K562 (cell line): ENCODE measurements around the gene HPSE2. TPM values are rescaled to one million over a fixed set of nuclear protein-coding genes. Genes with fewer than 3 reads are reported as not detected.
A peak's percentile ranks its signal among the peaks of the same experiment; 100 is the strongest.

Source experiments
- ATAC-seq: fragments of 200-7000 bp; cut with Tn5 transposase; 3 replicates; pipeline ENCODE4 v1.9.1; 2020; ENCODE audit warnings: moderate library complexity
- BruUV-seq: library from RNA; stranded (reverse); fragments of 400-500 nt; replicated peaks from 2 replicates; lab custom pipeline; 2021; lab: Mats Ljungman, UMichigan
- CTCF ChIA-PET: fragments of 300-600 bp; formaldehyde crosslinking; extraction: SDS; loops from one replicate; lab custom pipeline; 2021; ENCODE audit warnings: low intra/inter-chr PET ratio; lab: Yijun Ruan, JAX
- POLR2A ChIA-PET: fragments of 300-600, 350-650 bp; sonication (Branson Sonifier 250); formaldehyde crosslinking; extraction: SDS; loops from one replicate; lab custom pipeline; 2021; ENCODE audit warnings: antibody characterized with exemption, inconsistent platforms; lab: Yijun Ruan, JAX
- DNase-seq, 4 experiments: peaks; one replicate each; pipeline versions ENCODE4 v3.0.0 to v3.0.0-alpha.2; 2011 to 2018; ENCODE audit warnings: low spot score in 3 of 4, mixed read lengths in 3 of 4; ENCODE audit errors: extremely low read depth in 1 of 4
- FAIRE-seq: peaks from 2 replicates; lab custom pipeline; 2011; peaks lifted over from hg19 to GRCh38; lab: Jason Lieb, UNC
- H2AFZ ChIP-seq: 2 replicates; pipeline ENCODE4 v1.6.0; 2011; ENCODE audit warnings: low read depth, low read length, control low read depth, inconsistent platforms
- H3K27ac ChIP-seq: fragments of 200-600 bp; 3 replicates; pipeline ENCODE4 v1.8.0; 2011; ENCODE audit warnings: low read depth, mild to moderate bottlenecking, control low read depth, inconsistent platforms, low read length, moderate library complexity, mixed read lengths; ENCODE audit errors: extremely low read depth
- H3K27me3 ChIP-seq, 2 experiments: fragments of 300-600 bp in 1 of 2; 2 replicates in 1 of 2; 3 replicates in 1 of 2; pipeline versions ENCODE4 v1.6.0 to v1.8.0; 2011; ENCODE audit warnings: inconsistent platforms in 2 of 2, low read length in 2 of 2, mild to moderate bottlenecking in 1 of 2, mixed read lengths in 1 of 2, moderate library complexity in 1 of 2; ENCODE audit not compliant: control insufficient read depth in 2 of 2, insufficient read depth in 2 of 2
- H3K36me3 ChIP-seq: fragments of 300-600 bp; 3 replicates; pipeline ENCODE4 v1.8.0; 2011; ENCODE audit warnings: mild to moderate bottlenecking, low read length, inconsistent platforms; ENCODE audit not compliant: control insufficient read depth, insufficient read depth
- H3K4me1 ChIP-seq, 2 experiments: fragments of 200-600 bp in 1 of 2; replicated peaks in 1 of 2; 2 replicates in 1 of 2; 3 replicates in 1 of 2; pipeline versions ENCODE4 v1.5.1 to v1.8.0; 2011; ENCODE audit warnings: inconsistent platforms in 2 of 2, low read length in 2 of 2, mild to moderate bottlenecking in 1 of 2, mixed read lengths in 1 of 2, moderate library complexity in 1 of 2; ENCODE audit not compliant: control insufficient read depth in 2 of 2, insufficient read depth in 2 of 2
- H3K4me2 ChIP-seq: 2 replicates; pipeline ENCODE4 v1.6.1; 2011; ENCODE audit warnings: low read length, control low read depth, inconsistent platforms, mixed read lengths; ENCODE audit not compliant: insufficient read depth
- H3K4me3 ChIP-seq: fragments of 200-600 bp; sonication (generic), shearing (Covaris generic); 2 replicates; pipeline ENCODE4 v1.5.1; 2016; ENCODE audit warnings: control low read depth, inconsistent platforms
- H3K79me2 ChIP-seq: fragments of 200-600 bp; 3 replicates; pipeline ENCODE4 v1.8.0; 2011; ENCODE audit warnings: low read length, inconsistent platforms; ENCODE audit not compliant: control insufficient read depth, insufficient read depth
- H3K9ac ChIP-seq, 2 experiments: 2 replicates each; pipeline versions ENCODE4 v1.6.0 to v1.6.1; 2011; ENCODE audit warnings: low read depth in 2 of 2, low read length in 2 of 2, control low read depth in 1 of 2, inconsistent platforms in 1 of 2, mild to moderate bottlenecking in 1 of 2, mixed read lengths in 1 of 2; ENCODE audit not compliant: insufficient read depth in 1 of 2
- H3K9me1 ChIP-seq: one replicate; pipeline ENCODE4 v1.6.0; 2011; ENCODE audit warnings: inconsistent platforms, mild to moderate bottlenecking, low read length, moderate library complexity; ENCODE audit not compliant: control insufficient read depth, insufficient read depth
- H3K9me3 ChIP-seq: replicated peaks from 2 replicates; pipeline ENCODE4 v1.5.1; 2011; ENCODE audit warnings: low read depth, low read length, inconsistent platforms; ENCODE audit not compliant: control insufficient read depth, insufficient read depth
- H4K20me1 ChIP-seq: replicated peaks from 2 replicates; pipeline ENCODE4 v1.6.1; 2011; ENCODE audit warnings: low read length, inconsistent platforms, mixed read lengths; ENCODE audit not compliant: control insufficient read depth, insufficient read depth
- COPS2 ChIP-seq: fragments of 450-650 bp; conservative IDR thresholded peaks from 2 replicates; pipeline ENCODE4 v1.6.1; 2016; ENCODE audit warnings: mild to moderate bottlenecking, moderate library complexity
- CREB3 ChIP-seq: fragments of 450-650 bp; conservative IDR thresholded peaks from 2 replicates; pipeline ENCODE4 v1.6.1; 2016; ENCODE audit warnings: missing genetic modification characterization, low read depth, mild to moderate bottlenecking, missing compliant biosample characterization, moderate library complexity
- KDM1A ChIP-seq, 2 experiments: fragments of 450-650 bp; IDR thresholded peaks; 2 replicates each; pipeline ENCODE4 v1.6.1; 2016; ENCODE audit warnings: mild to moderate bottlenecking in 2 of 2
- SMAD4 ChIP-seq: fragments of 250-450 bp; sonication (Bioruptor Pico); conservative IDR thresholded peaks from 2 replicates; pipeline ENCODE4 v1.8.0; 2021; ENCODE audit warnings: inconsistent platforms, mild to moderate bottlenecking, moderate library complexity
- TGIF2 ChIP-seq: sonication (generic); formaldehyde crosslinking; IDR thresholded peaks from 2 replicates; pipeline ENCODE4 v1.8.1; 2022; ENCODE audit warnings: mild to moderate bottlenecking, missing genetic modification reagents, moderate library complexity
- ZC3H11A ChIP-seq: IDR thresholded peaks from 2 replicates; pipeline ENCODE4 v1.6.1; 2012; ENCODE audit warnings: low read depth, low read length, improper control_type of control experiment
- ZNF592 ChIP-seq: fragments of 450-650 bp; IDR thresholded peaks from 2 replicates; pipeline ENCODE4 v1.6.1; 2017; ENCODE audit warnings: antibody characterized with exemption, mild to moderate bottlenecking
- WGBS: fragments of 100-300 bp; shearing (Covaris generic); methylation state at CpG from one replicate; pipeline ENCODE4 v1.1.6; 2016; ENCODE audit warnings: low coverage, mixed read lengths; ENCODE audit not compliant: insufficient coverage; ENCODE audit errors: missing lambda C conversion rate; 5-methylcytosine and 5-hydroxymethylcytosine counted together
- in situ Hi-C: fragments of 300-500 bp; cut with MboI; formaldehyde crosslinking; loops from 4 replicates; pipeline ENCODE4 v1.15.0; 2018; ENCODE audit warnings: inconsistent platforms, mixed read lengths
- intact Hi-C: fragments of 100-400 bp; cut with micrococcal nuclease; formaldehyde crosslinking; loops from 2 replicates; pipeline ENCODE4 v1.14.2; 2022
- polyA plus RNA-seq, 8 experiments: library from polyadenylated mRNA; depleted of rRNA in 4 of 8; stranded (reverse) in 5 of 8; unstranded in 3 of 8; fragments of >200 nt; fragmentation: Nextera tagmentation in 2 of 8; fragmentation: Illumina TruSeq in 1 of 8; extraction: Ambion mirVana in 2 of 8; extraction: Trizol in 1 of 8; gene quantifications; 2 replicates each; pipeline versions ENCODE4 v1.2.1 to v1.2.3, GENCODE V29; 2011 to 2014; ENCODE audit warnings: inconsistent platforms in 1 of 8, missing spikeins in 1 of 8
- total RNA-seq, 7 experiments: library from RNA; depleted of rRNA in 6 of 7; stranded (reverse); fragments of >200 nt in 6 of 7; fragmentation: Illumina TruSeq in 2 of 7; extraction: Trizol in 2 of 7; gene quantifications; 2 replicates each; pipeline versions ENCODE4 v1.2.1 to v1.2.3, GENCODE V29; 2011 to 2021; ENCODE audit warnings: low replicate concordance in 1 of 7
- TF ChIP-seq, protein P1 (sequence below): fragments of 200-800 bp; sonication (Bioruptor generic); IDR thresholded peaks from 2 replicates; pipeline ENCODE4 v1.6.1; 2017; ENCODE audit warnings: missing genetic modification characterization, missing compliant biosample characterization
- TF ChIP-seq, protein P2 (sequence below): sonication (generic); formaldehyde crosslinking; IDR thresholded peaks from 2 replicates; pipeline ENCODE4 v1.8.0; 2022; ENCODE audit warnings: mild to moderate bottlenecking, missing genetic modification reagents
- TF ChIP-seq, protein P3 (sequence below): fragments of 250-450 bp; sonication (Bioruptor Pico); IDR thresholded peaks from 2 replicates; pipeline ENCODE4 v1.9.0; 2021; ENCODE audit warnings: mild to moderate bottlenecking, inconsistent platforms

HPSE2 gene
- total and polyA plus RNA-seq, 9 of the 15 experiments (the other 6 are each of a cell fraction or from before 2014, with no cell fraction given): 0.03 to 0.10 (median 0.04) TPM; not detected in 2

DNA sequence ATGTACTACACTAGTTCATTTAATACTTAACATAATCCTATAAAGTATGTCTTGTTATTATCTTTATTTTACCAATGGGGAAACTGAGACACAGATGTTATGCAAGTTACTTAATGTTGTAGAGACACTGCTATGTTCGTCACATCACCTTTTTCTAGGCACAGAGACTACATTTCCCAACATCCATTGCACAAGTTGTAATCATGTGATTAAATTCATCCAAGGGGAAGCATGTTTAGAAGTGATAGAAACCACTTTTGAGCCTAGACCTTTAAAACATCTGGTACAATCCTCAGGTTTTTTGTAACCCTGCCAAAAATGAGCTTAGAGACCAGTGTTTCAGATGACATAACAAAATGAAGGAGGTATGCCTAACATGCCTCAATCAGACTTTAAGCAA, 402.1 kb downstream of the HPSE2 start:
- no TSS peak for BruUV-seq
- FAIRE-seq (peak; percentile 56), ATAC-seq (no peak), DNase-seq (peak in 1 of 4 experiments; percentile 1)
- CTCF ChIA-PET: no interaction called here
- Histone ChIP-seq H3K4me1 (no peaks in the 10 kb centered on the region), H3K4me3 (no peak overlapping the region), H3K79me2 (no peaks in the 10 kb centered on the region), H4K20me1 (no peaks in the 10 kb centered on the region), H3K27me3 (no peaks in the 10 kb centered on the region; a peak in 1 of 5 replicates), H2AFZ (no peak overlapping the region), H3K27ac (no peak overlapping the region), H3K9me3 (no peaks in the 10 kb centered on the region), H3K4me2 (no peak overlapping the region), H3K9ac (no peak overlapping the region), H3K36me3 (no peaks in the 10 kb centered on the region), H3K9me1 (no peaks in the 10 kb centered on the region)
- in situ Hi-C loops: no loop called here
- POLR2A ChIA-PET: no interaction called here
- intact Hi-C loops: no loop called here
- WGBS: 36% methylated on average over 1 of the region's 1 CpG
- TF ChIP-seq TGIF2 (no peak), KDM1A (IDR thresholded peaks at IDR 0.05) (no peak), CREB3 (no peak), SMAD4 (no peak), COPS2 (no peak), ZNF592 (no peak), ZC3H11A (no peak)
- TF ChIP-seq, protein P1, sequence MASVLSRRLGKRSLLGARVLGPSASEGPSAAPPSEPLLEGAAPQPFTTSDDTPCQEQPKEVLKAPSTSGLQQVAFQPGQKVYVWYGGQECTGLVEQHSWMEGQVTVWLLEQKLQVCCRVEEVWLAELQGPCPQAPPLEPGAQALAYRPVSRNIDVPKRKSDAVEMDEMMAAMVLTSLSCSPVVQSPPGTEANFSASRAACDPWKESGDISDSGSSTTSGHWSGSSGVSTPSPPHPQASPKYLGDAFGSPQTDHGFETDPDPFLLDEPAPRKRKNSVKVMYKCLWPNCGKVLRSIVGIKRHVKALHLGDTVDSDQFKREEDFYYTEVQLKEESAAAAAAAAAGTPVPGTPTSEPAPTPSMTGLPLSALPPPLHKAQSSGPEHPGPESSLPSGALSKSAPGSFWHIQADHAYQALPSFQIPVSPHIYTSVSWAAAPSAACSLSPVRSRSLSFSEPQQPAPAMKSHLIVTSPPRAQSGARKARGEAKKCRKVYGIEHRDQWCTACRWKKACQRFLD (CRISPR knock-in tag): no peak
- TF ChIP-seq, protein P2, sequence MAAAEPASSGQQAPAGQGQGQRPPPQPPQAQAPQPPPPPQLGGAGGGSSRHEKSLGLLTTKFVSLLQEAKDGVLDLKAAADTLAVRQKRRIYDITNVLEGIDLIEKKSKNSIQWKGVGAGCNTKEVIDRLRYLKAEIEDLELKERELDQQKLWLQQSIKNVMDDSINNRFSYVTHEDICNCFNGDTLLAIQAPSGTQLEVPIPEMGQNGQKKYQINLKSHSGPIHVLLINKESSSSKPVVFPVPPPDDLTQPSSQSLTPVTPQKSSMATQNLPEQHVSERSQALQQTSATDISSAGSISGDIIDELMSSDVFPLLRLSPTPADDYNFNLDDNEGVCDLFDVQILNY (CRISPR knock-in tag): no peak
- TF ChIP-seq, protein P3, sequence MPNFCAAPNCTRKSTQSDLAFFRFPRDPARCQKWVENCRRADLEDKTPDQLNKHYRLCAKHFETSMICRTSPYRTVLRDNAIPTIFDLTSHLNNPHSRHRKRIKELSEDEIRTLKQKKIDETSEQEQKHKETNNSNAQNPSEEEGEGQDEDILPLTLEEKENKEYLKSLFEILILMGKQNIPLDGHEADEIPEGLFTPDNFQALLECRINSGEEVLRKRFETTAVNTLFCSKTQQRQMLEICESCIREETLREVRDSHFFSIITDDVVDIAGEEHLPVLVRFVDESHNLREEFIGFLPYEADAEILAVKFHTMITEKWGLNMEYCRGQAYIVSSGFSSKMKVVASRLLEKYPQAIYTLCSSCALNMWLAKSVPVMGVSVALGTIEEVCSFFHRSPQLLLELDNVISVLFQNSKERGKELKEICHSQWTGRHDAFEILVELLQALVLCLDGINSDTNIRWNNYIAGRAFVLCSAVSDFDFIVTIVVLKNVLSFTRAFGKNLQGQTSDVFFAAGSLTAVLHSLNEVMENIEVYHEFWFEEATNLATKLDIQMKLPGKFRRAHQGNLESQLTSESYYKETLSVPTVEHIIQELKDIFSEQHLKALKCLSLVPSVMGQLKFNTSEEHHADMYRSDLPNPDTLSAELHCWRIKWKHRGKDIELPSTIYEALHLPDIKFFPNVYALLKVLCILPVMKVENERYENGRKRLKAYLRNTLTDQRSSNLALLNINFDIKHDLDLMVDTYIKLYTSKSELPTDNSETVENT (CRISPR knock-in tag): no peak
